Neutrophil (primary cell): Measurements from ENCODE around the gene OR51F2.
"Not testable (repeated sequence)": the region's sequence is repeated elsewhere in the genome, so short reads cannot be mapped to it uniquely, and the experiment has no call there.

ENCODE experiments used
- H3K27ac ChIP-seq: fragments of 200-600 bp; sonication (generic); 2 replicates; pipeline ENCODE4 v1.5.1; 2016; ENCODE audit warnings: mild to moderate bottlenecking, moderate library complexity
- H3K27me3 ChIP-seq: fragments of 200-600 bp; sonication (generic); 2 replicates; pipeline ENCODE4 v1.6.0; 2016; ENCODE audit warnings: mild to moderate bottlenecking
- H3K36me3 ChIP-seq: fragments of 200-600 bp; sonication (generic); 2 replicates; pipeline ENCODE4 v1.5.1; 2017
- H3K4me1 ChIP-seq, 2 experiments: fragments of 200-600 bp in 1 of 2; sonication (generic) in 1 of 2; 1 replicate in 1 of 2; 2 replicates in 1 of 2; pipeline versions ENCODE4 v1.5.1 to v1.6.1; 2013 to 2016; ENCODE audit warnings: low read depth in 1 of 2, low read length in 1 of 2, mild to moderate bottlenecking in 1 of 2, moderate library complexity in 1 of 2; ENCODE audit not compliant: control insufficient read depth in 1 of 2, insufficient read depth in 1 of 2
- H3K4me3 ChIP-seq, 2 experiments: fragments of 200-600 bp in 1 of 2; sonication (generic) in 1 of 2; 1 replicate in 1 of 2; 2 replicates in 1 of 2; pipeline ENCODE4 v1.5.1; 2013 to 2016; ENCODE audit warnings: low read depth in 1 of 2, low read length in 1 of 2, mild to moderate bottlenecking in 1 of 2, moderate library complexity in 1 of 2
- H3K9me3 ChIP-seq: fragments of 200-600 bp; sonication (generic); 2 replicates; pipeline ENCODE4 v1.5.1; 2016
- CTCF ChIP-seq: fragments of 200-600 bp; sonication (generic); IDR thresholded peaks from 2 replicates; pipeline ENCODE4 v1.5.1; 2016; ENCODE audit warnings: antibody characterized with exemption

The OR51F2 gene, protein sequence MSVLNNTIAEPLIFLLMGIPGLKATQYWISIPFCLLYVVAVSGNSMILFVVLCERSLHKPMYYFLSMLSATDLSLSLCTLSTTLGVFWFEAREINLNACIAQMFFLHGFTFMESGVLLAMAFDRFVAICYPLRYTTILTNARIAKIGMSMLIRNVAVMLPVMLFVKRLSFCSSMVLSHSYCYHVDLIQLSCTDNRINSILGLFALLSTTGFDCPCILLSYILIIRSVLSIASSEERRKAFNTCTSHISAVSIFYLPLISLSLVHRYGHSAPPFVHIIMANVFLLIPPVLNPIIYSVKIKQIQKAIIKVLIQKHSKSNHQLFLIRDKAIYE

GRCh38 chr11:4821021-4821420, at the start of gene OR51F2:
Gene OR51F2, plus strand, starts transcription at chr11:4821321. Its CDS starts 101 bp downstream, at chr11:4821422.
- TF ChIP-seq CTCF, result no peak
- no peak within 1 kb of the TSS for H3K4me3 ChIP-seq
- no peaks in the 10 kb centered on the region for H3K9me3 ChIP-seq
- H3K36me3 ChIP-seq, result no peaks in the 10 kb centered on the region
- H3K4me1 ChIP-seq, result no peaks in the 10 kb centered on the region
- no peaks in the 10 kb centered on the region for H3K27me3 ChIP-seq
- no peak within 1 kb of the TSS for H3K27ac ChIP-seq

- Histone ChIP-seq H3K4me3 (no peak overlapping the region), H3K4me1 (no peaks in the 10 kb centered on the region), H3K27me3 (no peaks in the 10 kb centered on the region), H3K9me3 (no peaks in the 10 kb centered on the region), H3K36me3 (no peaks in the 10 kb centered on the region), H3K27ac (no peak overlapping the region)
- TF ChIP-seq CTCF, result no peak
Observed at GRCh38 chr11:4782454-4782853, 38.7 kb upstream of the OR51F2 start.

DNA sequence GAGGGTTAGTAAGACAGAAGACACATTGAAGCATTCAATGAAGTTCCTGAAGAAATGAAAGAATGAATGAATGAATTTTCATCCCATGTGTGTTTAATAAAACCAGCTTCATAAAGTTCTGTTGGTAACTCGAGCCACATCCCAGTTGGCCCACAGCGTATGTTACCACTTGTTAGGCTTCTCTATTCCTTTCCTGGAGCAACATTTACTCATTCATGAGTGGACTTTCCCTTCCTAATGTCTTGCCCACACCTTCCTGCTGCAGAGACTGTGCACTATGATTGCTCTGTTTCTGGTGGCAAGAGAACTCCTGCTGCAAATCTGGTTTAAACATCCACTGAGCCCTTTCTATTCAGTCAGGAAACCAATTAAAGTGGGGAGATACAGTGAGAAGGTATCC, 23.9 kb upstream of the OR51F2 start:
- TF ChIP-seq CTCF, result no peak
- Histone ChIP-seq H3K4me3 (no peak overlapping the region), H3K27me3 (no peaks in the 10 kb centered on the region), H3K4me1 (no peaks in the 10 kb centered on the region), H3K36me3 (no peaks in the 10 kb centered on the region), H3K27ac (no peak overlapping the region), H3K9me3 (no peaks in the 10 kb centered on the region)

DNA sequence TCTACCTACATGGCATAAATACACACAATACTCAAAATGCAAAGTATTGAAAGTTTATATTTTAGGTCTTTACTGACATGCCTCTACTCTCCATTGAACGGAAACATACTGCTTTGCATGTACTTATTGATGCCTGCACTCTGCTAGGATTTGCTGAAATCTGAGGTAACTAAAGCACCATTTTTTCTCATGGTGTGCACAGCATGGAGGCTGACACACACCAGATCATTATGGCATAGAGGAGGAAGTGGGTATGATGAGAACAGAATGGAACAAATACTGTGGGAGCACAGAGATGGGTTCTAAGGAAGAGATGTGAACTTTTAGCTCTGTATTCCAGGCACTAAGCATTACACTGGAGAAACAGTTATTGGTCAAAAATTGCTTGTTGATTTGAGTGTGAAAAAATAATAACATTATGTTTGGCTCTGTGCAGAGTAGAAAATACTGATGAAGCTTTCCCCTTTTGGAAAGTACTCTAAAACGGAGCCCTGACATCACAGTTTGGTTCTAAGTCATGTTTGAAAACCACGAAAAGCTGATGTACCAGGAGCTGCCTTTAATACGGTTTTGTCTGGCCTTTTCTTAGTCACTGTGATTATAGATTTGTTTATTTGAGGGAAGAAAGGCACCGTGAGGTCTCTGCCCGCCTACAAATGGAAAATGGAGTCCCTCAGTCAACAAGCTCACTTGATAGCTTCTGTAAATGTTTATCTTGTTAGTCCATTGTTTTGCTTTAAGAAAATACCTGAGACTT, 22.5 kb upstream of the OR51F2 start:
- Histone ChIP-seq H3K4me3 (no peak overlapping the region), H3K4me1 (no peaks in the 10 kb centered on the region), H3K9me3 (no peaks in the 10 kb centered on the region), H3K27ac (no peak overlapping the region), H3K27me3 (no peaks in the 10 kb centered on the region), H3K36me3 (no peaks in the 10 kb centered on the region)
- TF ChIP-seq CTCF, result no peak

DNA sequence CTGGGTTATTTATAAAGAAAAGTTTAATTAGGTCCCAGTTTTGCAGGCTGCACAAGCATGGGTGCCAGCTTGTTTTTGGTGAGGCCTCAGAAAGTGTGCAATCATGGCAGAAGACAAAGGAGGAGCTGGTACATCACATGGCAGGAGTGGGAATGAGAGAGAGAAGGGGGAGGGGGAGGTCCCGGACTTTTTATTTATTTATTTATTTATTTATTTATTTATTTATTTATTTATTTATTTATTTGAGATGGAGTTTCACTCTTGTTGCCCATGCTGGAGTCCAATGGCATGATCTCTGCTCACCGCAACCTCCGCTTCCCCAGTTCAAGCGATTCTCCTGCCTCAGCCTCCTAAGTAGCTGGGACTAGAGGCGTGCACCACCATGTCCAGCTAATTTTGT, 19.8 kb upstream of the OR51F2 start:
- not testable (repeated sequence) for H3K27me3 ChIP-seq, H3K27ac ChIP-seq, H3K4me1 ChIP-seq, H3K4me3 ChIP-seq, H3K36me3 ChIP-seq, H3K9me3 ChIP-seq

GRCh38 chr11:4804280-4804679, 16.8 kb upstream of the OR51F2 start, which contains the start of gene OR52R1:
Gene OR52R1, minus strand, starts transcription at chr11:4804380. Its CDS starts 0 bp downstream, at chr11:4804380.
- H3K4me1 ChIP-seq, result no peaks in the 10 kb centered on the region
- no peak within 1 kb of the TSS for H3K4me3 ChIP-seq
- no peak for TF ChIP-seq CTCF
- no peak within 1 kb of the TSS for H3K27ac ChIP-seq
- no peaks in the 10 kb centered on the region for H3K36me3 ChIP-seq
- H3K9me3 ChIP-seq, result no peaks in the 10 kb centered on the region
- H3K27me3 ChIP-seq, result no peaks in the 10 kb centered on the region
